WTC11 (cell line): ENCODE data around the gene UBE2V1.

Experiments used
- ETV6 ChIP-seq: sonication (generic); formaldehyde crosslinking; IDR thresholded peaks from 2 replicates; pipeline ENCODE4 v1.8.1; 2022; ENCODE audit warnings: mild to moderate bottlenecking, missing genetic modification reagents
- NR1H2 ChIP-seq: sonication (generic); formaldehyde crosslinking; IDR thresholded peaks from 2 replicates; pipeline ENCODE4 v1.9.0; 2021; ENCODE audit warnings: mild to moderate bottlenecking, moderate library complexity, missing genetic modification reagents
- ZNF263 ChIP-seq: sonication (generic); formaldehyde crosslinking; IDR thresholded peaks from 2 replicates; pipeline ENCODE4 v1.8.1; 2022; ENCODE audit warnings: low read depth, mild to moderate bottlenecking, moderate library complexity, missing genetic modification reagents
- TF ChIP-seq, protein P1 (sequence below): sonication (generic); formaldehyde crosslinking; IDR thresholded peaks from 2 replicates; pipeline ENCODE4 v1.8.0; 2022; ENCODE audit warnings: mild to moderate bottlenecking, missing genetic modification reagents

DNA sequence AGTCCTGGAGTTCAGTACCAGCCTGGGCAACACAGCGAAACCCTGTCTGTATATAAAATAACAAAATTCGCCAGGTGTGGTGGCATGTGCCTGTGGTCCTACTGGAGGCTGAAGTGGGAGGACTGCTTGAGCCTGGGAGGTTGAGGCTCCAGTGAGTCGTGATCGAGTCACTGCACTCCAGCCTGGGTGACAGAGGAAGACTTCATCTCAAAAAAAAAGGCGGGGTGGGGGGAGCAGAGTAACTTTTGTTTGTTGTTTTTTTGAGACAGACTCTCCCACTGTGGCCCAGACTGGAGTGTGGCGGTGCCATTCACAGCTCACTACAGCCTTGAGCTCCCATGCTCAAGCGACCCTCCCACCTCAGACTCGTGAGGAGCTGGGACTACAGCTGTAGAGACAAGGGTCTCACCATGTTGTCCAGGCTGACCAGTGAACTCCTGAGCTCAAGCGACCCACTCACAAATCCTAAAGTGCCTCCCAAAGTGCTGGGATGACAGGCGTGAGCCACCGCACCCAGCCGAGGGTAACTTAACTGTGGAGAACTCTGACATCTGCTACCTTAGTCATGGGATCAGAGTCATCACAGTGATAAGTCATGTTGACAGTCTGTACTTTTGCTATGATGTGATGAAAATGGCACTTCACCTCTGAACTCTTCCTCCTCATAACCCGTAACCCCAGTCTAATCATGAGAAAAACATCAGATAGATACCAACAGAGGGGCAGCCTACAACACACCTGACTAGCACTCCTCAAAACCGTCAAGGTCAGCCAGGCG lies 24.1 kb upstream of the UBE2V1 start:
- TF ChIP-seq ETV6 (CRISPR knock-in tag) (no peak), ZNF263 (no peak), NR1H2 (CRISPR knock-in tag) (no peak)
- TF ChIP-seq, protein P1, sequence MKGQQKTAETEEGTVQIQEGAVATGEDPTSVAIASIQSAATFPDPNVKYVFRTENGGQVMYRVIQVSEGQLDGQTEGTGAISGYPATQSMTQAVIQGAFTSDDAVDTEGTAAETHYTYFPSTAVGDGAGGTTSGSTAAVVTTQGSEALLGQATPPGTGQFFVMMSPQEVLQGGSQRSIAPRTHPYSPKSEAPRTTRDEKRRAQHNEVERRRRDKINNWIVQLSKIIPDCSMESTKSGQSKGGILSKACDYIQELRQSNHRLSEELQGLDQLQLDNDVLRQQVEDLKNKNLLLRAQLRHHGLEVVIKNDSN: no peak
